Frontal cortex (tissue), 4 donors: Measurements from ENCODE around the gene DCLK2. TPM values are rescaled to one million over a fixed set of nuclear protein-coding genes. Genes with fewer than 3 reads are reported as not detected.

ENCODE experiments used
- DNase-seq, 2 donors: peaks; one replicate each; pipeline ENCODE4 v3.0.0; 2012; ENCODE audit warnings: low spot score in 2 of 2
- FAIRE-seq: peaks from 2 replicates; lab custom pipeline; 2012; peaks lifted over from hg19 to GRCh38; lab: Jason Lieb, UNC
- total RNA-seq: library from RNA; depleted of rRNA; stranded (reverse); fragments of >200 nt; gene quantifications from one replicate; pipeline ENCODE4 v1.2.3, GENCODE V29; 2014
- donor health status: control.
- donor health status: control.
- donor health status: control.

The DCLK2 gene
- total RNA-seq = 75.4 TPM

DNA sequence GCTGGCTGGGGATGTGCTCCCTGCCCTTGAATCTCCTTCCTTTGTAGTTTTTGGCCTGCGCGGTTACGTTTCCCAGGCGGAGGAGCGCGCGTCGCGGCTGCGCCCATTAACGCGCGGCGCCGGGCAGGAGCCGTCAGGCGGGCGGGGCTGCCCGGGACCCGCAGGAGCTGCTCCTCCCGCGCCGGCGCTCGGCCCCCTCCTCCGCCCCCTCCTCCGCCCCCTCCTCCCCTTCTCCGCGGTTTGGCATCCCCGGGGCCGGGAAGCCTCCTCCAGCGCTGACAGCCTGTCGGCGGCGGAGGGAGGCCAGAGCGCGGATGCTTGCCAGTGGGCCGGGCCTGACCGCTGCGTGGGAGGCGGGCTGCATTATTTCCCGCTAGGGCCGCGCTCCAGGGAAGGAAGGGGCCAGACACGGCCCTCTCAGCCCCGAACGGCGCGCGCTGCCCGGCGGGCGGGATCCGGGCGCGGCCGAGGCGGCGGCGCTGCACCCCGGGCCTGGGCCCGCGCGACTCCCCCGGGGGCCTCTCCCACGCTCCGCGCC, at the start of gene DCLK2:
Gene DCLK2 (plus strand): TSS at position 405 of the 538 bp plus-strand sequence. CDS start 583 bp downstream, outside the sequence.
- DNase-seq (peak; percentile 78 to 83), FAIRE-seq (no peak)

DNA sequence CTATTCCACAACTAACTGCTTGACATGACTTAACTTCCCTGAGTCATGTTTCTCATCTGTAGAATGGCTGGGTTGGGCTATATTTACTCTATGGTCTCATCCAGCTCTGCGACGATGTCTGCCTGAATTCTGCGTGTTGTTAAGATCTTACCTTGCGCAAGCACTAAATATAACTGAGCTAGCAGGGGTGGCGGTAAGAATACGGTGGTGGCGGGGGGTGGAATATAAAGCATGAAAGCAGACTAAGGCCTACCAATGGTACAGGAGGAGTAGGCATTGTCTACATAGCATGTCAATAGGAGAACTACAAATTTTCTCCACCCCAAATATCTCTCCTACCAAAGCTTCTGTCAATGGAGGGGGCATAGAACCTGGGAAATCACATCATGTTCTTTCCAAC, 45.7 kb upstream of the DCLK2 start:
- FAIRE-seq (no peak), DNase-seq (no peak)

DNA sequence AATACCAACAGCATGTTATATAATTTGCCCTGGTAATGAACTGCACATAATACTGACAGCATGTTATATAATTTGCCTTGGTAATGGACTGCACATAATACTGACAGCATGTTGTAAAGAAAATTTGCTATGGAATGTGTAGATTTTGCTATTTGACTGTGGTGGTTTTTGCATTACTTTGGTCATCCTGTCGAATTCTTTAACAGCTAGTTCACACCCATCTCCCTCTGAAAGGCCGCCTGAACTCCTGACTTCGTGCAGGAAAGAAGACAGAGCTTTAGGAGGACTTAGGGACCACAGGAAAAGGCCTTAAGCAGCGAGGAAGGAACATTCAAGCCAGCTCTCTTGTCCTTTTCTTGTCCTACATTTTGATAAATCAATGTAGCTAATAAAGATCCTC, 45.2 kb upstream of the DCLK2 start:
- DNase-seq = no peak
- no peak for FAIRE-seq

DNA sequence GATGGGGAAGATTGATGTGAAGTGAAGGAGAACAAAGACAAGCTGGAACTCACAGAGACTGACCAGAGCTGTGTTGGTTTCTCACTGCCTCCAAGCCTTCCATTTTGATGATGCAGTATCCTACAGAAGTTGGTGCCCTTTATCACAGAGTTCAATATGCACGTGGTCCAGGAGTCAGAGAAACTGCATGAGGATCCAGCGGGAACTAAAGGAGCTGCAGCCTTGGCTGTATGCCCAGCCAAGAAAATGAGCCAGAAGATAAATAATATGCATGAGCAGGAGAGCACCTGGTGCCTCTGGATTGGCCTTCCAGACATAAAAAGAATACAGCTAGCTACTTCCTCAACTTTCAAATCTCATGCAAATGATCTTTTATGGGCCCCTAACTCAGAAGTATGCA, 44.3 kb upstream of the DCLK2 start:
- no peak for FAIRE-seq

DNA sequence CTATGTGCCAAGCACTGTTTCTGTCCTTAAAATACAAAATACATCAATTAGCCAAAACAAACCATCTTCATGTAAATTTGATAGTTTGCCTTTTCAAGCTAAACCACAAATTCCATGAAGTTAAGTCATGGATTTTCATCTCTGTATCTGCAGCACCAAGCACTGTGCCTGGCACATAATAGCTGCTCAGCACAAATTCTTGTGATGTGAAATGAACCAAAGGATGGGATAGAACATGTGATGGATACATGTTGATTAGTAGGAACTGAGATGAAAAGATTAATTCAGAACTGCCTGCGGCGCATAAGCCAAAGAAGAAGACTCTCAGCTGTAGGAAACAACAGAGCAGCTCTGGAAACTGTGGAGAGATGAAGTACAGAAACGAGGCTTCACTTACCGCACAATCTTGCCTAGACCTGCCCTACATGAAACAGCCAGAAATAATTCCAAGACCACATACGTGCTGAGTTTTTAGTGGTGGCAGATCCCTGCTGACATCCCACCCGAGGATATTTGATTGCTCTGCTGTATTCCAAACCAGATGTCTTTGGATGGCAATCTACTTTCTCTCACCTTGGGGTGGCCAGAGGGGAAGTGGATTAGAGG, 40.9 kb upstream of the DCLK2 start:
- FAIRE-seq (no peak), DNase-seq (no peak)

More for the DNA sequence above, 44.3 kb upstream of the DCLK2 start:
- DNase-seq = no peak

DNA sequence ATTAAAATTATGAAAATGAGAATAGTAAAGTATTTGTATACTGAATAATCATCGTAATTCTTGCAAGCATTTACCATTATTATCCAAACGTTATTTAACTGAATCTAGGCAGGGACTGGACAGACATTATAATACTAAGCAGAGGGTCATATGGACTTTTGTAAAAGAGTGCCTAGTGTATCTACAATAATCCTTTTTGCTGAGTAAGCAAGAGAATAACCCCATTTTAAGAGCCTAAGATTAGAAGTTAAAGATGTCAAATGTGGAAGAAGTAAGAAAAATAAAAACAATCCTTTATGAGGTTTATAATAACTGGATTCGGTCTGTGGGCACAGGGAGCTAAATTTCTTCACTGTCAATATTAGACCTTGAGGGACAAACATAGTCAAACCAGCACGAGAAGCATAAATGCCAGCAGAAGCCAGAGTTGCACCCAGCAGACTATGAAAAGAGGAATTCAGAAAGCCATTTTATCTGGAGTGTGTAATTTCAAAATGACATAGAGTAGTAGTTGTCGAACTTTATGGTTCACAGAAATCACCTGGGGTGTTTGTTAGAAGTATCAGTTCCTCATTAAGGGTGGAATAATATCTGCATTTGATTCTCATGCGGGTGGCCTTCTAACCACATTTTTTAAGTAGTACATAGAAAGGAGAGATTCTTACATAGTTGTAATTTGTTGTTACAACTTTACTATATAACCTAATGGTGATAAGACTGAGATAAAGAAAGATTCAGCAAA, 39.7 kb upstream of the DCLK2 start:
- FAIRE-seq = no peak
- DNase-seq = no peak

DNA sequence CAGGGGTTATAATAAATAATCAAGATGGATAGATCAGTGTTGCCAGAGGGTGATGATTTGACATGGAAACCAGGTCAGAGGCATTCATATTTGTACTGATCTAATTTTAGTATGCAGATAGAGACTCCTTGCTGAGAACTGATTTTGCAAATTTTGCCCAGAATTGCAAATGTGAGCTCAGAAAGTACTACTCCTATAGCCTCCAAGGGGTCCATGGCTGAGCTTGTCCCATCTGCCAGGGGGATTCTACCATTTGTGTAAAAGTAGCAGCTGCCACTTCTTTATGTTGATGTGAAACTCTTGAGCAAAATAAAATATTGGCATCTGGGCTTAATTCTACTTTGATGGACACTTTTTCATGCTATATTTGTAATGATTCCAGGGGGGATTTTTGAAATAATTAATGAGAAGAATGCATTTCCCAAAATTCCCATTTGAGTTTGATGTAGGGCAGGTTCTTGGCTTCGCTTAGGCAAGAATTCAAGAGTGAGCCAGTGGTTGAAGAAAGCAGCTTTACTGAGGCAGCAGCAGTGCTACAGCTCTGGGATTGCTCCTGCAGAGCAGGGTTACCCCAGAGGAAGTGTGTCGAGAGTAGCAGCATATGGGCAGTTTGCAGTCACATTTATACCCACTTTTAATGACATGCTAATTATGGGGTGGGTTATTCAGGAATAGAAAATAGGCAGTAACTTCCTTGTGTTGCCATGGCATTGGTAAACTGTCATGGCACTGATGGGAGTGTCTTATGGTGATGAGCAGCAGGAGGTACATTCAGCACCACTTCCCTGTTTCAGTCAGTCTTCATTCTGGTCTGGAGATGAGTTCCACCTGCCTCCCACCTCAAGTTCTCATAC, 38.7 kb upstream of the DCLK2 start:
- FAIRE-seq = no peak
- no peak for DNase-seq

DNA sequence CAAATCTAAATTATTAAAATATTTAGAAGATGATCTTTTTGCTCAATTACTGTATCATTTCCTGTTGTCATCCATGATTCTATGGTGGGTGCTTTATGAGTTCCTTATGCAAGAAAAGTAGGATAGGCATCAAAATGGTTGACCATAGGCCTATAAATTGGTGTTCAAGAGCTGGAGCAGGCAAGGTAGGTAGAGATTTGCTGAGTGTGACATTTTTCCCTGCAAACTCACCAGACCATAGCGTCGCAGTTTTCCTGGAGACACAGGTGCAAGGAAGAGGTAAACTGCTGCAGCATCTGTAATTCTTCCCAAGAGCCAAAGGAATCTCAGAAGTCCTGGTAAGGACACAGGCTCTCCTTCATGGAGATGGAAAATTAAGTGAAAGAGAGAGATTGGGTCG, 33.7 kb upstream of the DCLK2 start:
- FAIRE-seq = no peak
- no peak for DNase-seq

DNA sequence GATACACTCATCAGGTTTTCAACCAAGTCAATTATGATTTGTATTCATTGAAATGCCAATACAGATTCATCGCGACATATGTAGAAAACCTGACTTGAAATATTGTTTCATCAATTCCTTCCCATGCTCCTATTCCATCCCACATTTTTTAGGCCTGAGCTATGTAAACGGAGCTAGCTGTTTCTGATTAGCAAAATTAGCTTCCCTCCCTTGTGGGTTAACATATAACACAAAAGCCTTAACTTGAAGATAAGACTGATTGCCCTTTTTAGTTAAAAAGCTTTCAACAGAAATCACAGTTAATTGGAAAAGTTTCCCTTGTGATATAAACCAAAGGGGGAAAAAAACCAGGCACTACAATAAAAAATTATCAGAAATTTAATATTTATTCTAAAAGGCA, 32.8 kb upstream of the DCLK2 start:
- no peak for FAIRE-seq
- no peak for DNase-seq

DNA sequence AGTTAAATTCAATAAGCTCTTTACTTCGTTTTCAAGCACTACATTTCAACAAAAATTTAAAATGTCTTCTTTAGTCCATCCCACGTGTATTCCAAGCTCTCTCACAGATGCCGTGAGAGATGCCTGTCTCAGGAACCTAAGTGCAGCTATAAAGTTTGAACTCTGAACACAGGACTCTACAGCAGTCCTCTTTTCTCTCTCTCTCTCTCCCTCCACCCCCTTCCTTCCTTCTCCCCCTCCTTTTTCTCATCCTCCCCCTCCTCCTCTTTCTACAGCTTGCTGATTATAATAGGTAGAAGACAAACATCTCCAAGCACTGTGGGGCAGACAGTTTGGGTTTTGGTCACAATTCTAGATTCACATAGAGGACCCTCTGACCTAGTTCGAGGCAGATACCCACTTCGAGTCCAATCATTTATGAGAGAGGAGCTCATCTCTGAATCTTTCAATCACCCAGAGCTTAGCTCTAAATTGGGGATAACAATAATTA, 31.5 kb upstream of the DCLK2 start:
- no peak for FAIRE-seq
- no peak for DNase-seq

DNA sequence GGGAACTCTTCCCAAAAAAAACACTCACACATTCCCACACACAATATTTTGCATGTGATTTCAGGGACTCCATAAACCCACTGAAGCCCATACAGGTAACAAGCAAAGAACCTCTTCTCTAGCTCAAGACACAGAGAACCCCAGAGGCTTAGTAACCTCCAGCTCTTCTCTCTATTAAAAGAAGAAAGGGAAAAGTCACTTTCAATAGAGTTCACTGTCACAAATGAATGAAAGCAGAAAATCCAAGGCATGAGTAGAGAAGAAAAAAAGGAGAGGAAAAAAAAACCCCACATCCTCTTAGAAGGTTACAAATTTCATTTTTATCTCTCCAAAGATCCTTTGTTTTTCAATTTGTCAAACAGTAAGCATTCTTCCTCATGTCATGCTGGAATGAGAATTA, 30.7 kb upstream of the DCLK2 start:
- DNase-seq = no peak
- no peak for FAIRE-seq

DNA sequence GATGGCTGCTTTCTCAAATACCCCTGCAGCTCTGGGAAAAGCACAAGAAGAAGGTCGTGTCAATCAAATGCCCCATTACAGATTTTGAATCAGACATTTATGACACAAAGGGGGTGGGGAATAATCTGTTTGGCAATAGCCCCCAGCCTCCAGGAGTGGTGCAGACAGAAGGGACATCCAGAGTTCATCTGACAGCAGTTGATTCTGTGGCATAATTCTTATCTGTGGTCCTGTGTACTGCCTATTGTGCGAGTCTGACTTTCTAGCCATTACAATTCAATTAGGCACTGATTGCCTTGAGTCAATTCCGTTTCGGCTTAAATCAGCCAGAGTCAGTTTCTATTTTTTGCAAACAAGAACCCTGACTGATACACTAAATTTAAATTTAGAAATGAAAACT, 28.6 kb upstream of the DCLK2 start:
- no peak for FAIRE-seq
- no peak for DNase-seq

DNA sequence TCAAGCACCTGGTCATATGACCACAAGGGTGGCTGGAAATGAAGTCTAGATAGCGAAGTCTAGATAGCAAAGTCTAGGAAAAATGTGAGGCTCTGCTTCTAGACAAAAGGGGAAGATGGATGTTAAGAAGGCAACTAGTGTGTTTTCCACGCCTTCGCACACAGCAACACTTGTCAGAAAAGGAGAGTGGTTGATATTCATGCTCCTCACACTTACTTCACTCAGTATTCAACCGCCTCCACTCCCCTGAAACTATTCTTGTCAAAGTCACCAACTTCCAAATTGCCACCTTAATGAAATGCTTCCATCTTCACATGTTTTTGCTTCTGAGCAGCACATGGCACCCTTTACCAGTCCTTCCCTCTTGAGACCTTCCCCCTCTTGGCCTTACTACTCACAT, 27.7 kb upstream of the DCLK2 start:
- FAIRE-seq (no peak), DNase-seq (no peak)

DNA sequence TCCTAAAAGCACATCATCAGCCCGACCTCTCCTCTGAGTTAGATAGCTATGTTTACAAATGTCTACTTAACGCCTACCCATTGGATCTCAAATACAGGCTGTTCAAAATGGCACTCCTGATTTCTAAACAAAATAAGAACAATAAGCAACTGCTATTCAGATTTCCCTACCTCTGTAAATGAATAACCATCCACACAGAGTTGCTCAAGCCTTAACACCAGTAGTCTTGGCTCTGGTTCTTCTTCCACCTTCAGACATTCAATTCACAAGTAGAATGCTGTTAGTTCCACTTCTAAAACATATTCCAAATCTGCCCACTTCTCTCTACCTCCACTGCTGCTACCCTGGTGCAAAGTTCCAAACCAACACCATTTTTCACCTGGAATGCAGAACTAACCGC, 27.1 kb upstream of the DCLK2 start:
- DNase-seq = no peak
- no peak for FAIRE-seq

DNA sequence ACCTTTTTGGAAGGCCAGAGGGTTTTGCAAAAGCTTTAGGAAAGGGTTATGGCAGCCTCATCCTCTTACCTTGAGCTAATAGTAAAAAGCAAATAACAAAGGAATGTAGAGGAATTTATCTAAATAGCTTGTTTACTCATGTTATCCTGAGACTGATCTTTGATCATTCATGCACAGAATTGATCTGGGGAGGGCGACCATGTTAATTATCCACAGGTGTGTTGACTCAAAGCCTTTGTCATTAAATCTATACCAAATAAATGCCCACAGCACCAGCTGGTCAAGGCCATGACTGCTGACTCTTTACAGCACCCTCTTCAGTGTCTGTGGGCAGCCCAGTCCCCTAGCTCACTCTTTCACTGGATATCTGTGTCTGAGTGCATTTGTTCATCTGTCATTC, 22.8 kb upstream of the DCLK2 start:
- no peak for DNase-seq
- FAIRE-seq = no peak

DNA sequence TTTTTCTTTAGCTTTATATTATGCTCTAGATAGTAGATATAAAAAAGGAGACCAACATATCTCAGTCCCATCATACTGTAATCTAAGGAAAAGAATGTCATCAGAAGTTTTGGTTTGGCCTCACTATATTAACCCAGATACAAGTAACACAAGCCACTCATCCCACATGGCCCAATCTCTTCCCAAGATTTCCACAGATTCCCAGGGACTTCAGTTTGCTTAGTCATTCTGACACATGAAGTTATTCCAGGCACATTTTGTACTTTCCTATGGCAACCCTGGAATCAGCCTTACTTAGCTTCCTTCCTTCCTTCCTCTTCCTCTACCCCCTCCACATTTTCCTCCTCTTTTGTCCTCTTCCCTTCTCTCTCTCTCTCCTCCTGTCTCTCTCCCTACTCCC, 21.7 kb upstream of the DCLK2 start:
- FAIRE-seq (no peak), DNase-seq (no peak)

DNA sequence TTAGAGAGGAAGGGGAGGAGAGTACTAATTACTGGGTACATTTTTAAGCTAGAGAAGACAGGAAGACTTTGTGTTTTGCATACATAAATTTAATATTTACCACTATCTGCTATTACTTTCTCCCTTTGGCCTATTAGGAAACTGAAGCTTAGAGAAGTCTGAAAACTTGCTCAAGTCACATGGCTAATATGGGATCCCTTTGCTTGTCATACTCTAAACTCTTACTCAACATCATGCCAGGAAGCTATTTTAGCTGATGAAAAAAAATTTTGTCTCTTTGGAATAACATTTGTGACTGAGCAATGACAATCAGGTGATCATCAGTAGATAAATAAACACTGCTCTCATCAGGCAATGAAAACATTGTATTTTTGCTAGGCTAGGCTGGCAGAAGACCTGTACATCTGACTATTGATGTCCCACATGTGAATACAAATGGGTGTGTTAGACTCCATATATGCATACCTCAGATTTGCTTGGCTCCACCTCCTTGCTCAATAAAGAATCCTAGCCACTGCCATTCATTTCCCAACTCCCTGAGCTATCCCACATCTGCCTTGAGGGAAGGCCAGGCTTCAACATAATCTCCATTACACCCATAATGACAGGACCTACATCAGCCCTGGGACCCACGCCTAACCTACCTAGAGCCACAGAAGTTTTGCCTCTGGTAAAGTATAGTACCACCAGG, 17.0 kb upstream of the DCLK2 start:
- FAIRE-seq (no peak), DNase-seq (no peak)

DNA sequence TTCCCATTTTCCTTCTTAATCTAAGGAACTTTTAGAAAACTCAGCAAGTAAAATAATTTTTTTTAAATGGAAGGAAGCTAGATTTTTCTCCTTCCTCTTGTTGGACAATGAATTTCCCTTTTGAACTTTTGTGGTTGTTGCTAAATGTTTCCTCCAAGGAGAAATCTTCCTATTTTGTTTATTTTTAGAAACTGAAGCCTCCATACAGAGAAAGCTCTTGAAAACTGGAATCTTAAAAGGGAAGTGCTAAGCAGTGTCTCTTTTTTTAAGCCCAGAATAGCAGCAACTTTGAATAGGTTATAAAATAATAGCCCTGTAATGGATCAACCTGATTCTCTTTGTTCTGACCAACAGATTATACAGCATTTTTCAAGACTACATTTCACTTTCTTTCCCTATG, 15.1 kb upstream of the DCLK2 start:
- FAIRE-seq (no peak), DNase-seq (no peak)

DNA sequence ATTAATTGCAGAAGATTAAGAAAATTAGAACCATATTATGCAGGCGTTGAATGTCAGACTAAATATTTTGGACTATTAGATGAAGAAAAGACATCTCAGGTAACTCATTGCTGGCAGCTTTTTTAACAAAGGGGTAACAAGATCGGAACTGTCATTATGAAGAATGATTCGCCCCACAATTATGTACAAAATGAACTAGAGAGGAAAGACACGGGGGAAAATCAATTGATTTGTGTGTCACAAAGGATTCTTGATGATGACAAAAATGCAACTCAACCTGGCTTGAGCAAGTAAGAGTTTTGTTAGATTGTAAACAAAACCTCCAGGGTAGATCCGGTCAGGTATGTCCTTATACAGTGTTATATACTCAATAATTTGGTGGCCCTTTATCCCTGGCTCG, 12.5 kb upstream of the DCLK2 start:
- FAIRE-seq = no peak

DNA sequence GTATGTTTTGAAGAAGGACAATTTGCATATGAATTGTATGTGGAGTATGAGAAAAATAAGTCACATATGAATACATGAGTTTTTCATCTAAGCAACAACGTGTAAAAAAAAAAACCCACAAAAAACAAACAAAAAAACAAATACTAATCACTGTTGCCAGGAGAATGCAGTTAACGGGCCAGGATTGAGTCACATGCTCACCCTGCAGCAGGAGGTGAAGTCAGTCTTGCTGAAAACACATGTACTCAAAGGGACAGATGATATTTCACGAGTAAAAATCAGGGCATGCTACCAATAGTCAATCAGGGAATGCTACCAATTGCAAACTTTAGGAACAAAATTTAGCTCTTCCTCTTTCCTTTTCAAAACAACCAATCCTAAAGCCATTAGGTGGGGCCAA, 10.4 kb upstream of the DCLK2 start:
- no peak for FAIRE-seq
- DNase-seq = no peak

More for the DNA sequence above, 12.5 kb upstream of the DCLK2 start:
- DNase-seq = no peak
